Measurements from ENCODE around the gene CTBP2. TPM values are rescaled to one million over a fixed set of nuclear protein-coding genes. Genes with fewer than 3 reads are reported as not detected.

CTBP2 gene
- total and polyA plus RNA-seq, 2 donors from 2014 or later: 33.1 to 111 TPM

GRCh38 chr10:125057158-125058001 is 103.0 kb downstream of the CTBP2 start:
- peaks cover 8 to 70% (median 67%) of the 10 kb centered on the region in 3 donors for H3K4me1 ChIP-seq (ENCODE audit: control insufficient read depth in 2 of 3, insufficient read depth in 2 of 3, low read depth in 1 of 3, low read length in 3 of 3)
- TF ChIP-seq CTCF (IDR thresholded peaks at IDR 0.05; ENCODE audit: borderline replicate concordance, extremely low read depth, insufficient read depth): no peak
- H3K4me3 ChIP-seq (ENCODE audit: low read length in 3 of 3): peak overlapping the region in 1 of 3 donors; percentile 32
- intact Hi-C loops (cut with DNase I): no loop called here
- no peak for FAIRE-seq
- peak overlapping the region in 2 of 3 donors; percentile 38 to 87 for H3K9ac ChIP-seq (ENCODE audit: low read length in 3 of 3)
- H3K9me3 ChIP-seq (ENCODE audit: control insufficient read depth in 2 of 3, insufficient read depth in 1 of 3, low read length in 3 of 3): no peaks in the 10 kb centered on the region
- H3K36me3 ChIP-seq (ENCODE audit: control insufficient read depth in 2 of 3, insufficient read depth in 3 of 3, low read length in 3 of 3): no peaks in the 10 kb centered on the region
- H3K27me3 ChIP-seq (ENCODE audit: control insufficient read depth, insufficient read depth, low read length): no peaks in the 10 kb centered on the region
- H3K27ac ChIP-seq (ENCODE audit: low read depth in 2 of 2, low read length in 2 of 2): peak overlapping the region; percentile 93 to 97
- peak; percentile 76 to 96 (median 85) for DNase-seq

- peak overlapping the region in 1 of 3 donors; percentile 32 for H3K4me3 ChIP-seq (ENCODE audit: low read length in 3 of 3)
- intact Hi-C loops (cut with DNase I): no loop called here
- H3K9ac ChIP-seq (ENCODE audit: low read length in 3 of 3): peak overlapping the region in 2 of 3 donors; percentile 38 to 87
- TF ChIP-seq CTCF (IDR thresholded peaks at IDR 0.05; ENCODE audit: borderline replicate concordance, extremely low read depth, insufficient read depth): no peak
- H3K4me1 ChIP-seq (ENCODE audit: control insufficient read depth in 2 of 3, insufficient read depth in 2 of 3, low read depth in 1 of 3, low read length in 3 of 3): peaks cover 8 to 63% (median 60%) of the 10 kb centered on the region in 3 donors
- FAIRE-seq (no peak), DNase-seq (no peak)
- H3K36me3 ChIP-seq (ENCODE audit: control insufficient read depth in 2 of 3, insufficient read depth in 3 of 3, low read length in 3 of 3): no peaks in the 10 kb centered on the region
- no peaks in the 10 kb centered on the region for H3K9me3 ChIP-seq (ENCODE audit: control insufficient read depth in 2 of 3, insufficient read depth in 1 of 3, low read length in 3 of 3)
- no peaks in the 10 kb centered on the region for H3K27me3 ChIP-seq (ENCODE audit: control insufficient read depth, insufficient read depth, low read length)
- peak overlapping the region; percentile 93 to 97 for H3K27ac ChIP-seq (ENCODE audit: low read depth in 2 of 2, low read length in 2 of 2)
These were observed 103.9 kb downstream of the CTBP2 start for GRCh38 chr10:125056161-125057132.

- no peaks in the 10 kb centered on the region for H3K27me3 ChIP-seq (ENCODE audit: control insufficient read depth, insufficient read depth, low read length)
- H3K9me3 ChIP-seq (ENCODE audit: control insufficient read depth in 2 of 3, insufficient read depth in 1 of 3, low read length in 3 of 3): no peaks in the 10 kb centered on the region
- no peak overlapping the region for H3K4me3 ChIP-seq (ENCODE audit: low read length in 3 of 3)
- H3K4me1 ChIP-seq (ENCODE audit: control insufficient read depth in 2 of 3, insufficient read depth in 2 of 3, low read depth in 1 of 3, low read length in 3 of 3): peaks cover 6 to 53% (median 53%) of the 10 kb centered on the region in 3 donors
- intact Hi-C loops (cut with DNase I): no loop called here
- no peak for TF ChIP-seq CTCF (IDR thresholded peaks at IDR 0.05; ENCODE audit: borderline replicate concordance, extremely low read depth, insufficient read depth)
- no peaks in the 10 kb centered on the region for H3K36me3 ChIP-seq (ENCODE audit: control insufficient read depth in 2 of 3, insufficient read depth in 3 of 3, low read length in 3 of 3)
- peak in 1 of 5 donors; percentile 75 for DNase-seq
- peak overlapping the region; percentile 26 to 62 for H3K27ac ChIP-seq (ENCODE audit: low read depth in 2 of 2, low read length in 2 of 2)
- no peak for FAIRE-seq
- H3K9ac ChIP-seq (ENCODE audit: low read length in 3 of 3): peak overlapping the region in 1 of 3 donors; percentile 16
These were observed 104.9 kb downstream of the CTBP2 start for GRCh38 chr10:125055446-125055845.

Data from kidney (tissue), 14 donors.